Neural cell (in vitro differentiated cells): ENCODE measurements around the gene EIF4G3. TPM values are rescaled to one million over a fixed set of nuclear protein-coding genes. Genes with fewer than 3 reads are reported as not detected.

Experiments
- H2AFZ ChIP-seq: fragments of 200-600, 300-800 bp; sonication (generic), shearing (Covaris generic); 2 replicates; pipeline ENCODE4 v1.6.0; 2014; ENCODE audit warnings: low read depth, mild to moderate bottlenecking, antibody characterized with exemption, low read length, moderate library complexity
- H3F3A ChIP-seq: fragments of 200-600 bp; shearing (Covaris generic); 2 replicates; pipeline ENCODE4 v1.6.1; 2016; ENCODE audit warnings: mild to moderate bottlenecking, moderate library complexity, mixed read lengths, antibody characterized with exemption, low read length; ENCODE audit not compliant: insufficient read depth, poor library complexity, severe bottlenecking
- H3K27ac ChIP-seq: fragments of 200-600, 300-800 bp; sonication (generic), shearing (Covaris generic); 2 replicates; pipeline ENCODE4 v1.5.1; 2014; ENCODE audit warnings: mild to moderate bottlenecking, low read length, moderate library complexity
- H3K27me3 ChIP-seq: fragments of 300-800, 200-600 bp; sonication (generic), shearing (Covaris generic); 2 replicates; pipeline ENCODE4 v1.6.0; 2014; ENCODE audit warnings: mild to moderate bottlenecking, low read depth, low read length, moderate library complexity; ENCODE audit not compliant: insufficient read depth
- H3K36me3 ChIP-seq: fragments of 300-800, 200-600 bp; sonication (generic), shearing (Covaris generic); 2 replicates; pipeline ENCODE4 v1.5.1; 2014; ENCODE audit warnings: mild to moderate bottlenecking, antibody characterized with exemption, low read length, moderate library complexity; ENCODE audit not compliant: insufficient read depth
- H3K4me2 ChIP-seq: fragments of 300-800, 200-600 bp; sonication (generic), shearing (Covaris generic); 2 replicates; pipeline ENCODE4 v1.6.0; 2014; ENCODE audit warnings: mild to moderate bottlenecking, low read length
- H3K4me3 ChIP-seq: fragments of 300-800, 200-600 bp; sonication (generic), shearing (Covaris generic); 2 replicates; pipeline ENCODE4 v1.5.1; 2014; ENCODE audit warnings: mild to moderate bottlenecking, low read length, moderate library complexity
- H3K79me2 ChIP-seq: fragments of 200-600 bp; shearing (Covaris generic); replicated peaks from 2 replicates; pipeline ENCODE4 v1.6.0; 2014; ENCODE audit warnings: mild to moderate bottlenecking, low read length, moderate library complexity; ENCODE audit not compliant: insufficient read depth
- H3K9ac ChIP-seq: fragments of 300-800, 200-600 bp; sonication (generic), shearing (Covaris generic); 2 replicates; pipeline ENCODE4 v1.6.1; 2016; ENCODE audit warnings: mild to moderate bottlenecking, low read length, mixed read lengths
- H3K9me2 ChIP-seq: fragments of 200-600 bp; shearing (Covaris generic); 2 replicates; pipeline ENCODE4 v1.6.1; 2016; ENCODE audit warnings: mild to moderate bottlenecking, low read length, mixed read lengths; ENCODE audit not compliant: insufficient read depth
- H3K9me3 ChIP-seq: fragments of 200-600, 300-800 bp; sonication (generic), shearing (Covaris generic); 2 replicates; pipeline ENCODE4 v1.6.1; 2016; ENCODE audit warnings: mild to moderate bottlenecking, mixed run types, low read length, moderate library complexity, mixed read lengths
- H4K20me1 ChIP-seq: fragments of 200-600 bp; shearing (Covaris generic); 2 replicates; pipeline ENCODE4 v1.6.1; 2016; ENCODE audit warnings: mild to moderate bottlenecking, mixed run types; ENCODE audit not compliant: insufficient read depth
- CTCF ChIP-seq: fragments of 450-650 bp; IDR thresholded peaks from 2 replicates; pipeline ENCODE4 v1.5.1; 2014; ENCODE audit warnings: antibody characterized with exemption, mild to moderate bottlenecking, moderate library complexity; ENCODE audit not compliant: poor library complexity, severe bottlenecking
- EP300 ChIP-seq: fragments of 450-650 bp; conservative IDR thresholded peaks from 2 replicates; pipeline ENCODE4 v1.6.1; 2014; ENCODE audit warnings: antibody characterized with exemption, mild to moderate bottlenecking, moderate library complexity; ENCODE audit not compliant: poor library complexity, severe bottlenecking
- EZH2 ChIP-seq: fragments of 200-600, 300-800 bp; shearing (Covaris generic), sonication (generic); IDR thresholded peaks from 2 replicates; pipeline ENCODE4 v1.6.1; 2014; ENCODE audit warnings: antibody characterized with exemption, low read length, borderline replicate concordance, mild to moderate bottlenecking; ENCODE audit not compliant: insufficient read depth, poor library complexity, severe bottlenecking
- MXI1 ChIP-seq: fragments of 450-650 bp; conservative IDR thresholded peaks from 2 replicates; pipeline ENCODE4 v1.6.1; 2014; ENCODE audit warnings: antibody characterized with exemption, mild to moderate bottlenecking; ENCODE audit not compliant: poor library complexity, severe bottlenecking
- POLR2AphosphoS5 ChIP-seq: IDR thresholded peaks from 2 replicates; pipeline ENCODE4 v1.6.1; 2012
- RAD21 ChIP-seq: fragments of 450-650 bp; conservative IDR thresholded peaks from 2 replicates; pipeline ENCODE4 v1.6.1; 2014; ENCODE audit warnings: antibody characterized with exemption, mild to moderate bottlenecking, moderate library complexity
- REST ChIP-seq: IDR thresholded peaks from 2 replicates; pipeline ENCODE4 v1.6.1; 2012; ENCODE audit warnings: borderline replicate concordance
- SMC3 ChIP-seq: fragments of 450-650 bp; conservative IDR thresholded peaks from 2 replicates; pipeline ENCODE4 v1.6.1; 2014; ENCODE audit warnings: antibody characterized with exemption, mild to moderate bottlenecking, moderate library complexity; ENCODE audit not compliant: poor library complexity
- TAF1 ChIP-seq: IDR thresholded peaks from 2 replicates; pipeline ENCODE4 v1.6.1; 2012; ENCODE audit warnings: low read depth
- polyA plus RNA-seq: library from polyadenylated mRNA; depleted of rRNA; stranded (reverse); fragments of >200 nt; gene quantifications from 2 replicates; pipeline ENCODE4 v1.2.3, GENCODE V29; 2014

EIF4G3 gene
- polyA plus RNA-seq, 1 donor from 2014 or later, result 56.9 TPM

GRCh38 chr1:21052034-21052433 lies 124.7 kb downstream of the EIF4G3 start:
- TF ChIP-seq RAD21 (no peak), MXI1 (no peak), POLR2AphosphoS5 (no peak), TAF1 (no peak), REST (no peak), SMC3 (no peak), CTCF (no peak), EP300 (no peak), EZH2 (no peak)
- Histone ChIP-seq H3K4me3 (no peak overlapping the region), H3K27me3 (no peaks in the 10 kb centered on the region), H3K9me2 (no peaks in the 10 kb centered on the region), H3K79me2 (peaks cover 11% of the 10 kb centered on the region), H3K9me3 (no peaks in the 10 kb centered on the region), H3K4me2 (no peak overlapping the region), H2AFZ (no peak overlapping the region), H3F3A (peaks cover 6% of the 10 kb centered on the region), H4K20me1 (no peaks in the 10 kb centered on the region), H3K9ac (no peak overlapping the region), H3K36me3 (peaks cover 7% of the 10 kb centered on the region), H3K27ac (no peak overlapping the region)

- peaks cover 2% of the 10 kb centered on the region for H3F3A ChIP-seq
- no peaks in the 10 kb centered on the region for H3K9me3 ChIP-seq
- H4K20me1 ChIP-seq, result no peaks in the 10 kb centered on the region
- no peaks in the 10 kb centered on the region for H3K9me2 ChIP-seq
- no peak overlapping the region for H2AFZ ChIP-seq
- peaks cover 7% of the 10 kb centered on the region for H3K36me3 ChIP-seq
- no peak overlapping the region for H3K9ac ChIP-seq
- no peaks in the 10 kb centered on the region for H3K27me3 ChIP-seq
- H3K27ac ChIP-seq, result no peak overlapping the region
- no peak overlapping the region for H3K4me3 ChIP-seq
- TF ChIP-seq RAD21 (no peak), POLR2AphosphoS5 (no peak), SMC3 (no peak), TAF1 (no peak), MXI1 (no peak), EP300 (no peak), REST (no peak), CTCF (no peak), EZH2 (no peak)
- peaks cover 11% of the 10 kb centered on the region for H3K79me2 ChIP-seq
- no peak overlapping the region for H3K4me2 ChIP-seq
Observed at GRCh38 chr1:21051177-21051825, 125.4 kb downstream of the EIF4G3 start.
